HG03025 (cell line): ENCODE measurements around the gene RABGAP1L.

Source experiments
- ATAC-seq: cut with Tn5 transposase; IDR thresholded peaks from one replicate; pipeline ENCODE4 v1.9.1; 2021; ENCODE audit warnings: mild to moderate bottlenecking, moderate library complexity; ENCODE audit not compliant: unreplicated experiment, low FRiP score

The RABGAP1L gene

GRCh38 chr1:174726880-174727585 lies 567.7 kb downstream of the RABGAP1L start:
- no peak for ATAC-seq

- ATAC-seq = no peak
These were observed 575.0 kb downstream of the RABGAP1L start for GRCh38 chr1:174734270-174734669.

- no peak for ATAC-seq
These were observed 577.5 kb downstream of the RABGAP1L start for GRCh38 chr1:174736831-174737230.

GRCh38 chr1:174740249-174740968 lies 581.1 kb downstream of the RABGAP1L start:
- ATAC-seq = no peak

- ATAC-seq = no peak
These were observed 583.7 kb downstream of the RABGAP1L start for GRCh38 chr1:174742805-174743653.

GRCh38 chr1:174743654-174744561 lies 584.6 kb downstream of the RABGAP1L start:
- no peak for ATAC-seq

GRCh38 chr1:174744886-174745285 lies 585.6 kb downstream of the RABGAP1L start:
- ATAC-seq = no peak

GRCh38 chr1:174746024-174746808 lies 586.9 kb downstream of the RABGAP1L start:
- ATAC-seq = no peak

- no peak for ATAC-seq
These were observed 588.3 kb downstream of the RABGAP1L start for GRCh38 chr1:174747613-174748012.

DNA sequence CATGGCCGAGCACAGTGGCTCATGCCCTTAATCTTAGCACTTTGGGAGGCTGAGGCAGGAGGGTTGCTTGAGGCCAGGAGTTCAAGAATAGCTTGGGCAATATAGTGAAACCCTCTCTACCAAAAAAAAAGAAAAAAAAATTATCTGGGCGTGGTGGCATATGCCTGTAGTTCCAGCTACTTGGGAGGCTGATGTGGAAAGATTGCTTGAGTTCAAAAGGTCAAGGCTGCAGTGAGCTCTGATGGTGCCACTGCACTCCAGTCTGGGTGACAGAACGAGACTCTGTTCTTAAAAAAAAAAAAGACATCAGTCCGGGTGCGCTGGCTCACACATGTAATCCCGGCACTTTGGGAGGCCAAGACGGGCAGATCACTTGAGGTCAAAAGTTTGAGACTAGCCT lies 589.3 kb downstream of the RABGAP1L start:
- no peak for ATAC-seq

DNA sequence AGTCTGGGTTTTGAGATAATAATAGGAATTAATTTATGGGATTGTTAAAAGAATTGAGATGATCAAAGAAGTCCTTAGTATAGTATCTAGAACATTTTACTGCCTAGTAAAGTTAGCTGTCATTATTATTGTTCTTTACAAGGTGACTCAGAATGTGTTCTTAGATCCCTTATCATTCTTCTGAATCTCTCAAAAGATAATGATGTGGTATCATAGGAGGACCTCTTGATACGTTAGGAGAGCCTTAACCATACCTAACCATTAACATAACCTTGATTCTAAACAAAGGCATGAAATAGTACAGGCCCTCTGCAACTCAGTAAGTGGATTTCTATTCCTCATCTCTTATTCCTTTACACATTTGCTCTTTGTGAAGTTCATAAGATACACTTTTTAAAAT lies 593.8 kb downstream of the RABGAP1L start:
- ATAC-seq = no peak

DNA sequence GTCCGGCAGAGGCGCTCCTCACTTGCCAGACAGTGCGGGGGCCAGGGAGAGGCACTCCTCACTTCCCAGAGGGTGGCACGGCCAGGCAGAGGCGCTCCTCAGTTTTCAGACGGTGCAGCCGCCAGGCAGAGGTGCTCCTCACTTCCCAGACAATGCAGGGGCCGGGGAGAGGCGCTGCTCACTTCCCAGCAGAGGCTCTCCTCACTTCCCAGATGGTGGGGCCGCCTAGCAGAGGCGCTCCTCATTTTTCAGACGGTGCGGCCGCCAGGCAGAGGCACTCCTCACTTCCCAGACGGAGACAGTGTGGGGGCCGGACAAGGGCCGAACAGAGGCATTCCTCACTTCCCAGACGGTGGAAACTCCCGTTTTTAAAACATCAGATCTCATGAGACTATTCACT lies 602.0 kb downstream of the RABGAP1L start:
- ATAC-seq = no peak

DNA sequence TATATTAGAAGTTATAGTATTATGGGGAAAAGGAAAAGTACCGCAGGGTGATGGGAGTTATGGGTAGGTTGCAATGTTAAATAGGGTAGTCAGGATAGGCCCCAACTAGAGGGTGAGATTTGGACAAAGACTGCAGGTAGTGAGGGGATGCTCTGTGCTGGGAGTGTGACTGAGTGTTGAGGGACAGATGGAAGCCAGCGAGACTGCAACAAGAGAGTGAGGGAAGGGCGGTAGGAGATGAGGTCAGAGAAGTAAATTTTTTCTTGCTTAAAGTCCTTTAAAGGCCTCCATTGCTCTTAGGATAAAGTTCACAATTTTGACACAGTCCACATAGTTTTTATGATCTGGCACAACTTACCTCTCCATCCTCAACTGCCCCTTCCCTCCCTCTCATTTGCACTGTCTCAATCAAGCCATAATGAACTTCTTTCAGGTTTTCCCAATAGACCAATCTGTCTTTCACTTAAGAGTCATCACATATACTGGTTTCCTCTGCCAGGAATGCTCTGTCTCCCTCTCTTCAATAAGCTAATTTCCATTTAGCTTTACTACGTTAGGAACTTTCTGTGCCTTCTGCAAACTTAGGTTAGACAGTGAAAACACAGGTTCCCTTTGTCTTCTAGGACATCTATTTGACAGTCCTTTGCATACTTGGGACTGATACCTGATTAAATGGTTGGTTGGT lies 602.7 kb downstream of the RABGAP1L start:
- no peak for ATAC-seq

DNA sequence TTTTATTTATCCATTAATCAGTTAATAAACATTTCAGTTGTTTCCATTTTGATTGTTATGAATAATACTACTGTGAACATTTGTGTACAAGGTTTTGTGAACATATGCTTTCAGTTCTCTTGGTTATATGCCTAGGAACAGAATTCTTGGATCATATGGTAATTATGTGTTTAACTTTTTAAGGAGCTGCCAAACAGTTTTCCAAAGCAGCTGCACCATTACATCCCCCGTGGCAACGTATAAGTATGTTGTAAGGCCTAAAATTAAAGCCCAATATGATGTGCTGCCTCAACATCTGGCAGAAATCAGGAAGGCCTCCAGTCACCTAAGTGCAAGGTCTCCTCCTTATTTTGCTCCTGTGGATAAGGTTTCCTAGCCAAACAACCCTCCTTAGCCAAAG lies 604.9 kb downstream of the RABGAP1L start:
- no peak for ATAC-seq

DNA sequence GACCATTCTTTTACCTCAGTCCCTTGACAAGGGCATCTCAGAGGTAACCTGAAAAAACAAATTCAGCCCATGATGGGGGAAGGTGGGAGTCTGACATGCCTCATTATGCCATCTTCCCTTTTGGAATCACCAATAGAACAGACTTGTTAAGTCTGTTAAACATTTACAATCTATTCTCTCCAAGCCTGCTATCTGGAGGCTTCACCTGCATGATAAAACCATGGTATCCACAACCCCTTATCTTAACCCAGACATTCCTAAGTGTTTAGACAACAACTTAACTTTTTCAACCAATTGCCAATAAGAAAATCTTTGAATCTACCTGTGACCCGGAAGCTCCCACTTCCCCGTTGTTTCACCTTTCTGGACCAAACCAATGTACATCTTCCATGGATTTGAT lies 607.4 kb downstream of the RABGAP1L start:
- no peak for ATAC-seq

GRCh38 chr1:174768516-174768915 lies 609.2 kb downstream of the RABGAP1L start:
- ATAC-seq = no peak

GRCh38 chr1:174768949-174769348 lies 609.6 kb downstream of the RABGAP1L start:
- no peak for ATAC-seq

GRCh38 chr1:174769961-174770549 lies 610.7 kb downstream of the RABGAP1L start:
- ATAC-seq = no peak
